IPS-NIHi7 (cell line): ENCODE measurements around the gene CSTF2T.

ENCODE experiments used
- DNase-seq: peaks from one replicate; pipeline ENCODE4 v3.0.0; 2012; ENCODE audit warnings: mixed read lengths; ENCODE audit errors: extremely low spot score

Gene CSTF2T, protein sequence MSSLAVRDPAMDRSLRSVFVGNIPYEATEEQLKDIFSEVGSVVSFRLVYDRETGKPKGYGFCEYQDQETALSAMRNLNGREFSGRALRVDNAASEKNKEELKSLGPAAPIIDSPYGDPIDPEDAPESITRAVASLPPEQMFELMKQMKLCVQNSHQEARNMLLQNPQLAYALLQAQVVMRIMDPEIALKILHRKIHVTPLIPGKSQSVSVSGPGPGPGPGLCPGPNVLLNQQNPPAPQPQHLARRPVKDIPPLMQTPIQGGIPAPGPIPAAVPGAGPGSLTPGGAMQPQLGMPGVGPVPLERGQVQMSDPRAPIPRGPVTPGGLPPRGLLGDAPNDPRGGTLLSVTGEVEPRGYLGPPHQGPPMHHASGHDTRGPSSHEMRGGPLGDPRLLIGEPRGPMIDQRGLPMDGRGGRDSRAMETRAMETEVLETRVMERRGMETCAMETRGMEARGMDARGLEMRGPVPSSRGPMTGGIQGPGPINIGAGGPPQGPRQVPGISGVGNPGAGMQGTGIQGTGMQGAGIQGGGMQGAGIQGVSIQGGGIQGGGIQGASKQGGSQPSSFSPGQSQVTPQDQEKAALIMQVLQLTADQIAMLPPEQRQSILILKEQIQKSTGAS

DNA sequence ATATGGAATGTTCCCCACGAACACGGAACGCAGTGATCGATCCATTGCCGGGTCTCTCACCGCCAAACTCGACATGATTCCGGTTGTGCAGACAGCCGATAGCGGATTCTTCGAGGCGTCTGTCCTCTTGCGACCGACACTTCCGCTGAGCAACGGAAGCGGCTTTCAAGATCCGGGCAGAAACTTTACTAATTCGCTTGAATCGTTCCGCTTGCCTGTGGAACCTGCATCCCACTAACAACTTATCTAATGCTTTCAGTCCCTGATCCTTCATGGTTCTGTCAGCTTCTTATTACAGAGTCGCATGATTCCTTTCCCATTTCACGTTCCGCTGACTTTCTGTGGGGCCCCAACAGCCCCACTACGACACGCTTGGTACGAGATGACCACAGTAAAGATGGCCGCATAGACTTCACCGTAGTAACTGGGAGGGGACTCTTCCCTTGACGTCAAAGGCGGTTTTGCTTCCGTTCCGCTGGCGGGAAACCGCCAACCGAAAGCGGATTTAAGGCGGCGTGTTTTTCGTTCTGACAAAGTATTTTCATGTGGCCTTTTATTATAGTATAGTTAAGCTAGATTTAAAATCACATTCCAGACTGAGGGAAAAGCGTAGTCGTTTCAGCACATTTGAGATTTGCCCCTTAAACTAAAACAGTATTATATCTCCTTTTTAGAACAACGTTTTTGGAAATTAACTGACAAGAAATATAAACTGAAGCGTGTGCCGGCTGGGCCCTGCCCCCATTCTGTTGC, at the start of gene CSTF2T:
TSS of gene CSTF2T (minus strand) at position 121 of the 753 bp plus-strand sequence. CDS start at position 75, 46 bp downstream.
- DNase-seq, result peak; percentile 72

DNA sequence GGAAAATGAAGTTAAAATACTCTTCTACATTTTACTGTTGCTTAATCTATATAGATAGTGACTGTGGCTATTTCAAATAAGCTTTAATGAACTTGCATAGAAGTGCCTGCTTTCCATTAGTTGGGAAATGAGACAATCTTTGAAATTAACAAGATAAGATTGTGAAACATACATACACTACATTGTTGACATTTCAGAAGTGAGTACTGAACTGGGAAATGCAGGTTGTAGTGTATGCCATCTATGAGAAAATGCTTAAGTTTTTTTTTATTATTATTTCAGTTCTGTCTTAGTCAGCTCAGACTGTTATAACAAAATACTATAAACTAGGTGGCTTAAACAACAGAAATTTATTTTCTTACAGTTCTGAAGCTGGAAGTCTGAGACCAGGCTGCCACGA, 49.6 kb upstream of the CSTF2T start:
- no peak for DNase-seq

DNA sequence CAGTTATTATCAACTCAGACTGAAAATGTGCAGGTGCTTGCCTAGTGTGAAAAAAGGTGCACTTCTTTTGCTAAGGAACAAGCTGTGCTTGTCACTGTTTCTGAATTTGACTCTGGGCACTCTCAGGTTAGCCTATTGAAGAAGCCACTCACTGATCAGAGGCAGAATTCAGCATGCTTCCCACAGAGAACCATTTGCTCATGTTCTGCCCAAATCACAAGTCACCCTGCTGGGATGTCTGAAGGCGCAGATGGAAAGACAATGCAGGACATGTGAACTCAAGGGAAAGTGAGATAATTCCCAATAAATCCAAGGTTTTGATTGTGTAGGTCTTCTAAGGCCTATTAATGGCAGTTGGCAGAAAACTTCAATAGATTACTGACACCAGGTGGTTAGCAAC, 47.8 kb upstream of the CSTF2T start:
- DNase-seq, result no peak

DNA sequence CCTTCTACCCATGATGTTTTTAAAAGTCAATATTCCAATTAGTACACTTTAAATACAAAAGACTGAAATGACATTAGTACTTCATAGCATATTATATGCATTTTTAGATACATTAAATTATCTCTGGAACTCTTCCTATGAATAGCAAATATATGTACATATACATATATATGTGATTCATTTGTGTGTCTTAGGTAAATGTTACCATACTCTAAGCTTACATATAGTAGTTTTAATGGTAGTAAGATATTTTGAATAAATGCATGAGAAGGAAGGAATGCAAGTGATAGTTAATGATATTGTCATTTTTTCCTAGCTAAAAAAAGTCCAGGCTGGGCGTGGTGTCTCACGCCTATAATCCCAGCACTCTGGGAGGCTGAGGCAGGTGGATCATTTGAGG, 46.0 kb upstream of the CSTF2T start:
- no peak for DNase-seq

DNA sequence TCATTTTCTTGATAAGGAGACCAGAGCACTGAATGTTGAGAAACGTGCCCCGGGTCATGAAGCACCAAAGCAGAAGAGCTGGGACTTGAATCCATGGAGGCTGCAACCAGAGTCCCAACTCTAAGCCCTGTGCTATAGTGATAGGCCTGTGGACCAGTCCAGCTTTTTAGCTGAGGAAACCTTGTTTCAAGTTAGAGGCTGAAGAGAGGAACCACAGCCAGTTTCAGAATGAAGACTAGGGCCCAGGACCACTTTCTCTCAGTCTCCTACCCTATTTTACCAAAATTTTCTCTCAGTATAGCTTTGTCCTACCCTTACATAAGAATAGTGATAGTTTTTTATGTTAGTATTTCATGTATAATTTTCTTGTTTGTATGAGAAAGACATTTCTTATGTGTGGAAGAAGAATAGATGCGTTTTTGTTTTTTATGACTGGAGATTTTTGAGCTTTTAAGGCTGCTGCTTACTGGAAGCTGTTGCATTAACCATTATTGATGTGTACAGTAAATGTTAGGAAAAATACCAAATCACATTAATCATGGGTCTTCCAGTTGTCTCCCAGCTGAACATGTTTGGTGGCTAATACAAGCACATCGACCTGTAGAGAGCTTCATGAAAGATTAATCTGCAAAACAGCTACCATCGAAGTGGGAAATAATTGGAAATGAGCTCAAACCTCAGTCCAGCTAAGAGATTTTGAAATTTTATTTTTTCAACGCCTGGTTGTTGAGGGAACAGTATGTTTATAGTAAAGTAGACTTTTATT, 45.0 kb upstream of the CSTF2T start:
- DNase-seq, result no peak

DNA sequence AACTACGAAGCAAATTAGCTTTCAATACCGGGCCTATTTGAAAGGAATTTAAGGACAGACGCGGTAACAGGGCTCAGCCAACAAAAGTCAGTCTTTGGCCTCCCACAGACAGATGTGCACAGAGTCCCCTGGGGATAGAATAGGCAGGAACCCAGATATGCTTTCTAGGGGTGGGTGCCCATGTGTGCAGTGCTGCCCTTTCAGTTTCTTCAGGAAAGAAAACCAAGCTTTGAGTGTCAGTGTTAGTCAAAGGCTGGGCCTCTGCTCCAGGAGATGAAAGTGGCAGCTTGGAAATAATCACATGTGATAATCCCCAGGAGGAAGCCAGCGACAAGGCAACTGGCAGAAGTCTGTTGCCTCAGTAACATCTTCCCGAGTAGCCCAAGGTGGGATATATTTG, 43.8 kb upstream of the CSTF2T start:
- peak; percentile 24 for DNase-seq

DNA sequence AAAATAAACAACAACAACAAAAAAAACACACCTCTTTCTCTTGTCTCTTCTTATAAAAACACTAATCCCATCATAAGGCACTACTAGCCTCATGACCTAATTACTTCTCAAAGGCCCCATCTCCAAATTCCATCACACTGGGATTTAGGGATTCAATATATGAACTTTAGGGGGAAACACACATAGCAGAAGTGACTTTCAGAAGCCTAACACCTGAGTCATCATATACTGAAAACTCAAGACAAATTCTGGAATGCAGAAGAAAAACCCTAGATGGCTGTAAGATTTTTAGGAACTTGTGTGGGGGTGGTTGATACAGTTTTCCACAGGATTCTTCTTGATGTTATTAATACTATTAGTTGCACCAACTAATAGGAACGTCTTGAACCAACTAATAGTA, 33.7 kb upstream of the CSTF2T start:
- DNase-seq, result no peak

DNA sequence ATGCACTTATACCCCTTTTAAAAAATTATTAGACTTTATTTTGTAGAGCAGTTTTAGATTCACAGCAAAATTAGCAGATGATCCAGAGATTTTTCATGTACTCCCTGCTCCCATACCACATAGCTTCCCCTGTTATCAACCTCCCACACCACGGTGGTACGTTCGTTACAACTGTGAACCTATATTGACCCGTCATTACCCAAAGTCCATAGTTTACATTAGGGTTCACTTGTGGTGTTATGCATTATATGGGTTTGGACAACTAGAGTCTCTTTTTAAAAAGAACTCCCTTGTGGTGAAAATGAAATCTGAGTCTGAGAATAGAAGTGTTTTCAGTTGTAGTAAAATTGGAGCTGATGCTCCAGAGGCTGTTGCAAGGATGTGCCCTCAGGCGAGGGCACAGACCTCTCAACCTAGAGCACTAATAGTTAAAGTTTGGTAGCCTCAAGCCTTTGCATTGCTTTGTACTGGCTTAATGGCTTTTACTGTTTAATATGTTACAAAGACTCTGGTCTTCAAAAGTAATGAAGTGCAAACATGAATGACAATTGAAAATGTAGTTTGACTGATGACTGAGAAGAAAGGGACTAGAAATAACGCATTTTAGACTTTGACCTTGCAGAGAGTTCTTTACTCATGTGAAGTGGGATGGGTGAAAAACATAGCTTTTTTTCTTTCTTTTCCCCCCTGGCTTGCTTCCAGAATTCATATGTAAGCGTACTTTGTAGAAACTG, 30.6 kb upstream of the CSTF2T start:
- DNase-seq, result no peak

DNA sequence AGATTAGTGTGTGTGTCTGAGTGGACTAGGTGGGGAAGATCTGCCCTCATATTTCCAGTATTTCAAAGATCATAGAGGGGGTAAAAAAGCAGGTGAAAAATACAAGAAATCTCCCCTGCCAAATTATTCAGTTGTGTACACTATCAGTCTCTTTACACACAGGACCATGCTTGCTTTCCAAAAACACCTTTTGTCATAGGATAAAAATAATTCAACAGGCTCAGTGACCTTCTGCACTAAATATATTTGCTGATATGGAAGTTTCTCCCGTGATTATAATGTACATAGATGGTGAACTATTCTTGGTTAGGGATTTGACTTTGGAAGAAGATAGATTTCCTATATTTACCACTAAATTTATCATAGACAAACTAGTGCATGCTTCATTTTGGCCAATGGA, 24.6 kb upstream of the CSTF2T start:
- DNase-seq, result no peak

DNA sequence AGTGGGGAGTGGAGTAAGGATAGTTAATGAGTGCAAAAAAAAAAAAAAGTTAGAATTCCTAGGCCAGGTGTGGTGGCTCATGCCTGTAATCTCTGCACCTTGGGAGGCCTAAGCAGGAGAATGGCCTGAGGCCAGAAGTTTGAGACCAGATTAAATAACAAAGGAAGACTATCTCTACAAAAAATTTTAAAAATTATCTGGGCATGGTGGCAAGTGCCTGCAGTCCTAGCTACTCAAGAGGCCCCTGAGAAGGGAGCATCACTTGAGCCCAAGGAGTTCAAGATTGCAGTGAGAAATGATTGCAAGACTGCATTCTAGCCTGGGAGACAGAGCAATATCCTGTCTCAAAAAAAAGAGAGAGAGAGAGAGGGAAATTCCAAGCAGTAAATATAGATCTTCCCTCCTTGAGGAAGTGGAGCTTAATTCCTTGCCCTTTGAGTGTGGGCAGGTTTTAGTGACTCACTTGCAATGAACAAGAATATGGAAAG, 19.5 kb upstream of the CSTF2T start:
- no peak for DNase-seq

DNA sequence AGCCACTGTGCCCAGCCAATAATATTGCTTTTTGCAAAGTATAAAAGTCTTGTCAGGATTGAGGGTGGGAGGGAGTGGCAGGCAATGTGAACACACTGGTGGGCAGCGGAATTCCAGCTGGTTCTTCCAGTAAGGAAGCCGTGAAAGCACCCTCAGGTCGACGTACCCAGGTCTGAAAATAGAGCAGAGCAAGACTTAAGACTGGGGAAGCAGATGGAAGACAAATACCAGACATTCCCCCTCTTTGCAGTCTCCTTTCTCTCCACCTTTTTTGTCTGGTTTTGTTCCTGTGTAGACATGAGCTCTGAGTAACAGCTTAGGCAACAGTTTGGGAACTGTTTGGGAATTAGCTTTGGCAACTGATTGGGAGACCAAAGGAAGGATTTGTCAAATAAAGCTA, 17.6 kb upstream of the CSTF2T start:
- DNase-seq, result no peak

DNA sequence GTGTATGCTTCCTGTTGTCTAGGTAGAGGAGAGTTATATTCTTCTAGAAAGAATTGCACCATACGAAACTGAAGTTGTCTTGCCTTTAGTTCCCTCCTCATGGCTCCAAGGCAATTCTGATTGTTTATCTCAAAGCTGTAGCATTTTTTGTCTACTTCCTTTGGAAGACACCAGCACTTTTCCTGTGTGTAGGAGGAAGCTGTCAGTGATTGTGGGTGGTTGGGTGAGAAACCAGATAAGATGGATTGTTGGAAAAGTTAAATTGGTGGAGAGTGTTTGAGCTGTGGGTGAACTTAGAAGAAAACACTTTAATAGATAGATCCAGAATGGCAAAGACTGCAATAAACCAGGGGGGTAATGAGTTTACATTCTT, 12.1 kb upstream of the CSTF2T start:
- DNase-seq, result no peak

DNA sequence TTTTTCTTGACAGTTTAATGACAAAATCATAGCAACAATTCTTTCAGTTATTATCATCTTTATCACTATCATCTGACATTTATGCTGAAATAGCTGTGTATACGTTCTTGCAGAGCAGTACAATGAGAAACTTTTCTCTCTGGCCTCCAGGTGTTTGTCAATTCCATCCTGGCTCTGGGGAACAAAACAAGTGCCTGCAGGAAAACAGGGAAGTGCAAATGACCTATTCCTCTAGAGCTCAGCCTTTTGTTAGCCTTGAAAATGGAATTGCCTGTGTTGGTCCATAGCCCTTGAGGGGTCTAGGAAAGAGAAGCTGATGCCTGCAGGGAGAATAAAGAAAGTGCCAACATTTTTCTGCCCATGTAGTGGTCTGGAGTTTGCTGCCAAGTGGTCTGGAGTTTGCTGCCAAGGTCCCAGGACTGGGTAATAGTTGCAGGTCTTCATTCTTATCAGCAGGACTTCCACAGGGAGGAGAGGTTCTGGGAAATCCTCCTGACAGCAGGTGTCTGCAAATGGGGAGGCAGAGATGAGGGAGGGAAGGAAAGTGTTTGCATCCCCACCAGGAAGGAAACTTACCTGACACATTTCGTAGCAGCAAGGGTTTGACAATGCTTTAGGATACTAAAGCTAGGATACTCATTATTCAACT, 10.1 kb upstream of the CSTF2T start:
- peak; percentile 12 for DNase-seq

DNA sequence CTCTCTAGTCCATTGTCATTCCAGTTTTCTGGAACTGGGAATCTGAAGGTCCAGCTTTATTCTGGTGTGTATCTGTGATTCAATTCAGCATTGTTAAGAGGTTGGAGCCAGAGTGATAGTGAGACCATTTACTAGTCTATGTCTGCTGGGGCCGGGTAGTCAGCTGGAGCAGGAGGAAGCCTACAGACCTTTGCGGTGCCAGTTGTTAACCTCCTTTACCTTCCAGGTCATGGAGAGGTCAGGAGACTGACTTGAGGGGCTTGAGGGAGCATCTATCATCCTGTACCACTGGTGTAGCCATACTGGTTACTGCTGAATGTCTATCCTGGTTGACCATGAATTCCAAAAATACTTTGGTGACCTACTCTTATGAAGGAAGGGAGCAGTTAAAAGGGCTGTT, 9.2 kb upstream of the CSTF2T start:
- DNase-seq, result no peak

DNA sequence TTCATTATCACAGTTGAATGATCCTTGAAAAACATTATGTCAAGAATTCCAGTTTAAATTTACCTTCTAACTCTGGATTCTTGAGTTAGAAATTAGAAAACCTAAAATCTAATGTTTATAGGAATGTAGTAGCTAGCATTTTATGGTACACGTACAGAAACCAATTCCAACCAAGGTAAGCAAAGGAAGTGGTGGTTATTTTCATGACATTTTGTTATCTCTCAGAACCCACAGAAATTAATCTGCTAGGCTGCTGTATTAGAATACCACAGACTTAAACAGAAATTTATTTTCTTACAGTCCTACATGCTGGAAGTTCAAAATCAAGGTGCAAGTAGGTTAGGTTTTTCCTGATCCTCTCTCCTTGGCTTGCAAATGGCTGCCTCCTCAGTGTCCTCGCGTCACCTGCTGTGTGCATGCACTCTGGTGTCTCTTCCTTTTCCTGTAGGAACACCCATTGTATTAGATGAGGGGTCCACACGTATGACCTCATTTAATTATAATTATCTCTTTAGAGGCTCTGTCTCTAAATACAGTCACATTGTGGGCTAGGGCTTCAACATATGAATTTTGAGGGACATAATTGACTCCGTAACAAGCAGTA, 8.5 kb upstream of the CSTF2T start:
- DNase-seq, result no peak

DNA sequence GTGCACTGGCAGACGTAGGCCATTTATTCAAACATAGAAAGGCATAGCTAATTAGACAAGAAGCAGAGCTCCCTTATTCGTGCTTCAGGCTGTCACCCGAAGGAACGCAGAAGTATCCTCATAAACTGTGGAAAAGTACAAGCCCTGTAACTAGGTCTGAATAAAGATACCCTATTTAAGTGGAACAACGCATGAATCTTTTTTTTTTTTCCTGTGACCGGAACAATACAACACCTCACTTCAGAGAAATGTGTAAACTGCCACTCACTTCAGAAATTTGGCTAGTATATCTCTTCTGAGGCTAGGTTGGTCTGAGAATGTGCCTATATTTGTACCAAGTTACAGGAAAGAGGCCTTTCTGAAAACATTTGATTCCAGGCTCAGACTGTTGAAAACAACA, 8.0 kb upstream of the CSTF2T start:
- no peak for DNase-seq

DNA sequence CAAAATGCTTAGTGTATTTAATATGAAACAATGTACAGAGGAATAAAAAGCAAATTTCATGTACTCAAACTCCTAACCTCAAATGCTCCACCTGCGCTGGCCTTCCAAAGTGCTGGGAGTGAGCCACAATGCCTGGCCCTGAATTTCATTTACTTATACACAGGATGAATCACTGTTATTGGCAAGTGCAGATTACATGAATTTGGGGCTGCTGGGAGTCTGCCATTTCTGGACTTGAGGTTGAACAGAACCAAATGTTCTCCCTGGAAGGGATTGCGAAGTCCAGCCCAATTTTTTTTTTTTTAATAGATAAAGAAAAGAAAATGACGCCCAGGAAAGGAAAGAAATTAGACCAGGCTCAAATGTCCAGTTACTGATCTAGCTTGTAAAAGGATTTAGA, 6.8 kb upstream of the CSTF2T start:
- DNase-seq, result no peak

DNA sequence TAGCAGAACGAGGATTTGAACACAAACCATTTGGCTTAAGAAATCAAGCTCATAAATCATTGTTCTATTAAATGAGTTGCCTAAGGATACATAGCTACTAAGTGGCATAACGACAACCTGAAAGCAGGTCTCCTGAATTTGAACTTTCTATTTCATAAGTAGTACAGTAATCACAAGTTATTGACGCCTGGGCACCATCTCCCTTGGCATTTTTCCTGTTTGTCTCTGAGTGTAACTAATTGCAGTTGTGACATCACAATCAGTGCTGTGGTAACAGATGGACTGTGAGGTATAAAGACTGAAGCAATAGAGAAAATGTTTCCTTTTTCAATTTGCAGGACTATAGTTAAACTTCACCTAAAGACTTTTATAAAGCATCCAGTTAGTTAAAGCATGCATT, 6.4 kb upstream of the CSTF2T start:
- DNase-seq, result no peak

DNA sequence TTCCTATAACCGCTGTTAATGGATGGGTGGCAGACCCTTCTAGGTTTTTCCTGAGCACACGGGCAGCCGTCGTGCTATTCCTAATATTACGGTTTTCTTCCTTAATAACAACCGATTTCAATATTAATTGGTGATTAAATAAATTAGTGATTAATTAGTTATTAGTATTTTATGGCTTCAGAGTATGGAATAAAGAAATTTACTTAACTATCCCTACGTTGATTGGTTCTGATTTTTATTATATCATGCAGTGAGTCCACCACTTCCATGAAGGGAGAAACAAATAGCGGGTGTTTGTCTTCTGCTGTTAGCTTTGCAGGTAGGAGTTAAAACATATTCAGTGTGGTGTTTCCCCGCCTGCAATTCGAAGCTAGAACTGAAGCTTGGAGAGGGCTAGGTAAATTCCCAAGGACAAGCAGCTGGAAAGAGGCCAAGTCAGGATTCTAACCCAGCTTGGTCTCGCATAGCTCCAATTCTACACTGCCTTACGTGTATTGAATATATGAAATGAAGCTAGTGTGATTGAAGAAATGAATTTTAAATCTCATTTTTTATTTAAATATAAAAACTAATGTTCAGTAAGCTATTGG, 928 bp upstream of the CSTF2T start:
- peak; percentile 19 for DNase-seq

DNA sequence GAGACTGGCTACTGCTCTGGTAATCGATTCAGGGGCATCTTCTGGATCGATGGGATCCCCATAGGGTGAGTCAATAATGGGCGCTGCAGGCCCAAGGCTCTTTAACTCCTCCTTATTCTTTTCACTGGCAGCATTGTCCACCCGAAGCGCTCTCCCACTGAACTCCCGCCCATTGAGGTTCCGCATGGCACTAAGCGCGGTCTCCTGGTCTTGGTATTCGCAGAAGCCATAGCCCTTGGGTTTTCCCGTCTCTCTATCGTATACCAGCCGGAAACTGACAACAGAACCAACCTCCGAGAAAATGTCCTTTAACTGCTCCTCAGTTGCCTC, 285 bp downstream of the CSTF2T start:
- DNase-seq, result no peak
